HT-29 (cell line): ENCODE data around the gene PPP1R1B. TPM values are rescaled to one million over a fixed set of nuclear protein-coding genes. Genes with fewer than 3 reads are reported as not detected.

Experiments
- DNase-seq: peaks from one replicate; pipeline ENCODE4 v3.0.0-alpha.2; 2015; ENCODE audit warnings: low spot score
- total RNA-seq: library from RNA; depleted of rRNA; stranded (reverse); fragments of >200 nt; shearing (Covaris generic); gene quantifications from 2 replicates; pipeline ENCODE4 v1.2.3, GENCODE V29; 2014

Gene PPP1R1B
- total RNA-seq, 1 experiment from 2014 or later, result 16.0 TPM

DNA sequence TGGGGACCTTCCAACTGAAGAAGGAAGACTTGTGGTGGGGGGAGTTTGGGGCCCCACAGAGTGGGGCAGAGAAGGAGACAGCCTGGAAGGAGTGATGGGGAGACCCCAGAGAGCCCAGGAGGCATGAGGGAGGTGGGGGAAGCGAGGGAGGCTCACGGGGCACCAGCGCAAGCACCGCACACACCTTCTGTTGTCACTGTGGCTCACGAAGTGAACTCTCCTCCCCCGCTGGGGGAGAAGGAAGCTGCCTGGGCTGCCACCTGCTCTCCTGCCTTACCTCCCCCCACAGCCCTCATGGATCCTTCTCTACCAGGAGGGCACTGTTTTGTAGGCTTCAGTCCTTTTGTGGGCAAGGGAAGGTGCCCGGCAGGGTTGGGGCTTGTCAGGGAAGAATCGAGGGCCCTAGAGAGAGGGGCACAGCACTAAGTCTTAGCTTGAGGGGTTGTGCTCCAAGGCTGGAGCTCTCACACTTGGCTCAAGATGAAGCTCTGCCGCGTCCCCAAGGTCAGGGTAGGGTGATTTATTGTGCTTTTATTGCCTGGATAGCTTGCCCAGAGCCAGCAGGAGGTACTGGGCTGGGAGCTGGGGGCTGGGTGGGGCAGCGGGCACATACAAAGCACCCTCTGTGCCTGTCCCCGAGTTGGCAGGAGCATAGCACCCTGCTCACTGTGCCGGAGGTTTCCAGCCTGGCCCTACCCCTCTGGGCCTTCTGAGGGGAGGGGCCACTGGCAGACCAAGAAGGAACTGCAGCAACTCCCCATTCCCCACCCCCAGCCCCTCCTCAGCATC is 5.6 kb downstream of the PPP1R1B start:
- peak; percentile 78 for DNase-seq

DNA sequence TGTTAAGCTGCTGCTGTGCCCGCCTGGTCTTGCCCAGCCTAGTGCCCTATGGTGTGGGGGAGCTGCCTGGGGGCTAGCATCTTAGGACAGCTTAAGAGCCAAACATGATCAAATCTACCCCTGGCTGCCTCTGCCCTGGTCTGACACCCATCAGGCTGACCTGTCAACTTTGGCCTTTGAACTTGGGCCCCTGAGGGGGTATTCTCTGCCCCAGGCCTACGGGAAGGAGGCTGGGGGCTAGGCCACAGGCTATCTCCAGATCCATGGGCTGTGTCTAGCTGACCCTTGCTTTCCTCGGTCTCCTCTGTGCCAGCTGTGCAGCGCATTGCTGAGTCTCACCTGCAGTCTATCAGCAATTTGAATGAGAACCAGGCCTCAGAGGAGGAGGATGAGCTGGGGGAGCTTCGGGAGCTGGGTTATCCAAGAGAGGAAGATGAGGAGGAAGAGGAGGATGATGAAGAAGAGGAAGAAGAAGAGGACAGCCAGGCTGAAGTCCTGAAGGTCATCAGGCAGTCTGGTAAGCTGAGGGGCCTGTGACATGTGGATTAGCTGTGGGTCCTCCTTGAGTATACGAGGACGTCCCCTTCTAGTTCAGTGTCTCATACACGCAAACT is 6.9 kb downstream of the PPP1R1B start:
- no peak for DNase-seq

DNA sequence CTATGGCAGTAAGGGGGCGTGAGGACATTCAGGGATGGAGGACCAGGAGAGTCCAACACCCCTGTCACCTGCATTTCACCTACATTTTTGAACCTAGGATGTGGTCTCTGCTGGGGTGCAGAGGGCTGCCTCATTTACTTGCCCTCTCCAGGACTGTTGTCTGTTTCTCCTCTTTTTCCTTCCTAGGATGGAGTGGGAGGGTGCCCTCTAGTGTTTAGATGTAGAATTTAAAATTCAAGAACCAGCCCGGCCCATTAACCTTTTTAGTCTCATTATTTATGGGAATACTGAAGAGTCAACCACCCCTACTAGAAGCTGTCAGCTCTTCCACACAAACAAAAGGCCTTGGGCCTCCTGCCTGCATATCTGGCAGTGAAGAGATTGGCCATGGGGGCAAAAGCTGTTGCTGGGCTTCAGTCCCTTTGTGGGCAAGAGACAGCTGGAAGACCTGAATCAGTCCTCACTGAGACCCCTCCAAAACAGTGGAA is 7.7 kb downstream of the PPP1R1B start:
- peak; percentile 76 for DNase-seq

DNA sequence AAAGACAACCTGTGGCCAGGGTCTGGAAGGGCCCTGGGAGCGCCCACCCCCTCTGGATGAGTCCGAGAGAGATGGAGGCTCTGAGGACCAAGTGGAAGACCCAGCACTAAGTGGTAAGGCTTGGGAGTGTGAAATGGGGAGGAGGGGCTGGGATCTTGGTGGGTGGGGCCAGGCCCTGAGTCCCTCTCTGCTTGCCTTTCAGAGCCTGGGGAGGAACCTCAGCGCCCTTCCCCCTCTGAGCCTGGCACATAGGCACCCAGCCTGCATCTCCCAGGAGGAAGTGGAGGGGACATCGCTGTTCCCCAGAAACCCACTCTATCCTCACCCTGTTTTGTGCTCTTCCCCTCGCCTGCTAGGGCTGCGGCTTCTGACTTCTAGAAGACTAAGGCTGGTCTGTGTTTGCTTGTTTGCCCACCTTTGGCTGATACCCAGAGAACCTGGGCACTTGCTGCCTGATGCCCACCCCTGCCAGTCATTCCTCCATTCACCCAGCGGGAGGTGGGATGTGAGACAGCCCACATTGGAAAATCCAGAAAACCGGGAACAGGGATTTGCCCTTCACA is 8.9 kb downstream of the PPP1R1B start:
- no peak for DNase-seq

DNA sequence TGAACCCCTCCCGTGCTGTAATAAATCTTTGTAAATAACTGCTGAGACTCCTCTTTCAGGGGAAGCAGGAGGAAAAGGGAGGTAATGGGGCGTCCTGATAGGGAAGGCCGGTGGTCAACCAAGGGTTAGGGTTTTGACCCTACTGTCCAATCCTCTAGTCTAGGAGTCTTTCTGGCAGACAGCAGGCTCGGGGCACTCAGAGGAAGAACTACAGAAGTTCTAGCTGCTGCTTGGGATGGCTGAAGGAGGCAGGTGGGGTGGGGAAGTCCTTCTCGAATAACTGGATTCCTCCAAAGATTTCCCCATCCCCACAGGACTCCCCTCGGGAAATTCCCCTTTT is 9.8 kb downstream of the PPP1R1B start:
- DNase-seq, result no peak

DNA sequence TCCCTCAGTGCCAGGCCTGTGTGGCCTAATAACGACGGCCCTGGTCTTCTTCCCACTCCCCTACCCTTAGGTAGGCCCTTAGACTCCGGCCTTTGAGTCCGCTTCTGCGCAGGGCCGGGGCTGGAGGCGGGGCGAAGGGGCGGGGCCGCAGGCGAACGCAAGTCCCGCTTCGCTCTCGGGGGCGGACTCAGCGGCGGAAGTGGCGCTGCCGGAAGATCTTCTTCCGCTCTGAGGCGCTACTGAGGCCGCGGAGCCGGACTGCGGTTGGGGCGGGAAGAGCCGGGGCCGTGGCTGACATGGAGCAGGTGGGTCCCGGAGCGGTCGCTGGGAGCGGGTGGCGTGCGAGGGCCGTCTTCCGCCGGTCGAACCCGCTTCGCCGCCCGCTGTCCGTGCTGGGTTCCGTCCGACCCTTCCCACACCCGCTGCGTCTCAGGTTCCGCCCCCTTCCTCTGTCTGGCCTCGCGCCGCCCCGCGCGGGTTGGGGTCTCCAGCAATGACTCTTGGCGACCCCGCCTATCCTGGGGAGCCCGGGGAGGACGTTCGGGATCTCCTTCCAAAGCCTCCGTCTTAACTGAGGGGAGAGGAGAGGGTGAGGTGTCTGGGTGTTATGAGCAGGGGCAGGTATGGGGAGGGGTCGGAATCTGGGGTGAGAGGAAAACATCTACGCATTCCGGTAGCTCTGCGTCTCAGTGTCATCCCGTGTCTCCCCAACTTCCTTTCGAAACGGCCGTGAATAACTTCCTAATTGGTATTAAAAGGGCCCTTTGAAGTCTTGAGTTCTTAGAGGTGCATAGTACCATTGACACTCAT is 10.4 kb downstream of the PPP1R1B start, which contains the start of gene STARD3:
Gene STARD3, plus strand, starts transcription at position 218 of the 810 bp plus-strand sequence. CDS start 16,388 bp downstream, outside the sequence.
- DNase-seq, result peak; percentile 82

DNA sequence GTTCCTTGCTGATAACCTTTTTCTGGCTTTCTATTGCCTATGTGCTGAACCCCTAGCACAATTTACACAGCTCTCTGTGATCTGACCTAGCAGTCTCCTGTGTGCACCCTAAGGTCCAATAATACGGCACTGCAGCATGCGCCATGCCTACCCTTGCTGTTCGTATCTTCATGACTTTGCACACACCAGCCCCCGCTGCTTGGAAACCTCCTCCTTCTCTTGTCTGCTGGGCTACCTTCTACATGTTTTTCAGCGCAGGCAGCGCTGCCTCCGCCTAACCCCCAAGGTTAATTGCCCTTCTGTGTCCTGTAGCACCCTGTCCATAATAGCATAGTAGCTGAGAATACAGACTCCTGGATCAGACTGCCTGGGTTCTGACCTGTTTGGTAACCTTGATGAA is 11.6 kb downstream of the PPP1R1B start:
- no peak for DNase-seq

DNA sequence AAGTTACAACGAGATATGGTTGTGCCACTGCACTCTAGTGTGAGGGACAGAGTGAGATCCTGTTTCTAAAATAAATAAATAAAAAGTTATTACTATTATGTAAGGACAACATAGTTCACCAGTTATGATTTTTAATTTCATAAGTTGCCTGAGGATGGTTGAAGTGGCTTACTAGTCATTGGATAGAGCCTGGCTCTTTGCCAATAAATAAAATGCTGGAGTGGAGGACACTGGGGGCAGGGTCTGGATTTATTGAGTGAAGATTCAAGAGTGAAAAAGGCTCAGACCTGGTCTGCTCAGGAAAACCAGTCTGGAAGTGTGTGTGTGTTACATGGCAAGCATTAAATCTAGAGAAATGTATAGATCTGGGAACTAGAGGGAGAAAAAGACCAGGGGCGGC is 12.3 kb downstream of the PPP1R1B start:
- DNase-seq, result no peak

DNA sequence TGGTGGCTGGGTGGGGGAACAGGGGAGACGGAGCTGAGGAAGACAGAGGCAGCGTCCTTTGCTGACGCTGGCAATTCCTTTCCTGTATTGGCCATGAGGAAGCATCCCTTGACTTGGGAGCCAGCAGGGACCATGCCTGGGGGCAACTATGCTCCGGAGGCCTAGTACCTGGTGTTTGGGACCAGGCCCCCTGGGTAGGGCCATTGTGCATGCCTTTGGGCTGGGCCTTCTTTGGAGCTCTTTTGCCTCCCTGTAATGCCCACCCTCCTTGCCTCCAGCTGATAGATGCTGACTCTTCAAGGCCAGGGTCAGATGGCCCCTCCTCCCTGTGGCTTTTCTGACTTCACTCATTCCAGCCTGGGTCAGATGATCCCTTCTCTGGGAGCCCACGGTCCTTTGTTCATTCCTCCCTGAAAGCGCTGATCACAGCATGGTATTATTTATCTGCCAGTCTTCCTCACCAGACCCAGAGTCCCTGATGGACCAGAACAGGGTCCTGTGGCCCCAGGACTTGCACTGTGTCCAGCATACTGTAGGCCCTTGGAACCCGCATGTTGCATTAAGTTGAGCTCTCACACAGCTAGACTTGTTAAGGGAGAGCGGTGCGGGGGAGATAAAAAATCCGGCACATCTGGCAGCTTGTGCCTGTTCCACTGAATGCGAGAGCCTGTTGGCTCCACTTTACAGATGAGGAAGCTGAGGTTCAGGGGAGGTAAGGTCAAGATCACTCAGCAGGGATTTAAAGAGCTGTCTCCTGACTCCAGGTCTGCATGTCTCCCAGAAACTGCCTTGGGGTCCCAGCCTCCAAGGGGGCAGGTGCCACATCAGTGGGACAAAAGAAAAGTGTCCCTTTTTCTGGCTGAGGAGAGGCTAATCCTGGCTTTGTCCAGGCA is 13.1 kb downstream of the PPP1R1B start:
- DNase-seq, result no peak

DNA sequence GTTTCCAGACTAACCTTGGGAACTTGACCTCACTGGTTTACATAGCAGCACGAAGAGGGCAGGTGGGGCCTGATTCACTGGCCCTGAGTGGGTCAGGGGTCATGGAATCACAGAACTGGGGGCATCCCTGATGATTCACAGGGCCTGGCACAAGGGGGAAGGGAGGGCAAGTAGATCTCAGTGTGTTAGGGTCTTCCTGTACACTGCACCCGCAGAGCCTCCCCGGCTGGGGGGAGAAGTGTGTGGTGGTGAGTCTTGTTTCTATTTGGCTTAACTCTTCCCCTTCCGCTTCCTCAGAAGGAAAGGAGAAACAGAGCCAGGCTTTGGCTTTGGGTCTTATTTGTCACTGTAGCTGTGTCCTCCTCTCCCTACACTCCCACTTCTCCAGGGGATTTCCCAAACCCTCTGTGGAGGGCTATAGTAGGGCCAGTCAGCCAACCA is 13.9 kb downstream of the PPP1R1B start:
- DNase-seq, result no peak

DNA sequence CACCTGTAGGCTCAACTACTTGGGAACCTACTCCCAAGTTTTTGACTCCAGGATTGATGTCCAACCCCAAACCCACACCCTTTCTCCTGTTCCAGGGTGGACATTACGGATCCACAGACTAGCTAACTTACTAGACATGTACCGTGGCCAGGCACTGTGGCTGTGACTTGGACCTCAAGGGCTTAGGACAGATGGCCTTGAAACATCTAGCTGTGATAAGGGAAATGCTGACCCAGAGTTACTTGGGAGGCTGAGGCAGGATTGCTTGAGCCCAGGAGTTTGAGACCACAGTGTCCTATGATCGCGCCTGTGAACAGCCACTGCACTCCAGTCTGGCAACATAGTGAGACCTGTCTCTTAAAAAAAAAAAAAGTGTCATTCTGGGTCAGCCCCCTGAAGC is 14.3 kb downstream of the PPP1R1B start:
- no peak for DNase-seq

DNA sequence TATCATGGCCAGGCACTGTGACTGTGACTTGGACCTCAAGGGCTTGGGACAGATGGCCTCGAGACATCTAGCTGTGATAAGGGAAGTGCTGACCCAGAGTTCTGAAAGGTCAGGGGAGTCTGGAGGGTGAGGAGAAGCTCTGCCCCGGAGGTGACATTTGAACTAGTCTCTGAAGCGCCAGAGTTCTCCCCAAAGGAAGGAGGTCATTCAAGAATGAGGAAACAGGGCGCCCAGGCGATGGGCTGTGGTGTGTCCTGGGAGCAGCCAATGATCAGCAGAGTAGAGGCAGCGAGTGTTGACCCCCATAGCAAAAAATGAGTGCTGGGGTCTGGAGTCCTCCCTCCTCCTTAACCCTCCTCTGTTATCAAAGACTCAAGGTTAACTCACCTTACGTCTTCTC is 15.1 kb downstream of the PPP1R1B start:
- no peak for DNase-seq

DNA sequence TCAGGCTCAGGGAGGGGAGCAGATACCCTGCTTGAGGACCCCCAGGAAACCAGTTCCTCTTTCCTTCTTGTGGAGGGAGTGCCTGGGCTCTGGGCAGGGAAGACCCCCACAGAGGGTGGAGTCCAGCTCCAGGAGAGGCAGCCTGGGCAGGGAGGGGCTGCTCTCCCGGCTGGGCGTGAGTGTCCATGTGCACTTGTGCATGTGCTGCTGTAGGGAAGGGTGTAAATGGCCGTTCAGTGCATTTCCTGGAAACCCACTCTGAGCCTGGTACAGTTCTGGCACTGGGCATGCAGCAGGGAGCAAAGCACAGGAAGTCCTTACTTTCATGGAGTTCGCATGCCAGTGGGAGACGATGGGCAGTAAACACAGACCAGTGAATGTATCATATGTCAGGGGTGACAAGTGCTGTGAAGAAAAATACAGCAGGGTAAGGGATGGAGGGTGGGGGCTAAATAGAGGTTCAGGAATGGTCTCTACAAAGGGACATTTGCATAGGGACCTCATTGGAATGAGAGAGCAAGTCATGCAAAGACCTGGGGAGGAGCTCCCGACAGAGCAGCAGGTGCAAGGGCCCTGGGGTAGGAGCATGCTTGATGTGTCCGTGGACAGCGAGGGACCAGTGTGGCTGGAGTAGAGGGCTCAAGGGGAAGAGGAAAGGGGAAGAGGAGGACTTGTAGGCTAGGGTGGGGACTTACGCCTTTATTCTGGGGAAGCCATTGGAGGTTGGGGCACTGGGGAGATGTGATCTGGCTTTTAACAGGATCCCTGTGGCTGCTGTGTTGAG is 15.7 kb downstream of the PPP1R1B start:
- DNase-seq, result no peak

DNA sequence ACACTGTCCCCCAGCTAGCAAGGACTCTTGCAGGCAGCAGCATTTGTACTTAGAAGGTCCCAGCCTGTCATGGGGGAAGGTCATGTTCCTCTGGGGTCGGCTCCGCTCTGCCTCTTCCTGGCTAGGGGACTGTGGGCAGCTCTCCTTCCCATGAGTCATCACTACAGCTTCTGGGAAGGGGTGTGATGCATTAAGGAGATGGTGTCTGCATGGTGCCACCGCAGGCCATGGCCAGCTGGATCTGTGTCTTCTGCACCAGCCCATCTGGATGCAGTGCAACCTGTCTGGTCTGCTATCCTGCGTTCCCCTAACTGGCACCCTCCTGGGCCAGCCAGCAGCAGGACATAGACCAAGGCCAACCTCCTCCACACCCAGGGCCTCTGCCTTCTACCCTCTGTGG is 16.5 kb downstream of the PPP1R1B start:
- no peak for DNase-seq

DNA sequence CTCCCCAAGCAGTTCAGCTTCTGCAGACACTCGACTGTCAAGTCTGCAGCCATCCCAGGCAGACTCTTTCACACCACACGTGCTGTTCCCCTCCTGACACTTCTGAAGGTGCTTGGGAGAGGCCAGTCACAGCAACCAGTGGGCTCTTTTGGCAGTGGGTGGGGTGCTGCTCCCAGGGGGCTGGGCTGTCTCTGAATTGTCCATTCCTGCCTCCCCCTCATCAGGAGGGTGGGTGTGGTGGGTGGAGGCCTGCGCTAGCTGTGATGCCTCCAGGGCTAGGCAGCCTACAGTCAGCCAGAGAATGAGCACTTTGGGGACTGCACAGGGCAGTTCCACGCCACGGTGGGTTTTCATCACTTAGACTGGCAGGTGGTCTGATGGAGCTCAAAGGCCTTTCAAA is 20.5 kb downstream of the PPP1R1B start:
- no peak for DNase-seq

DNA sequence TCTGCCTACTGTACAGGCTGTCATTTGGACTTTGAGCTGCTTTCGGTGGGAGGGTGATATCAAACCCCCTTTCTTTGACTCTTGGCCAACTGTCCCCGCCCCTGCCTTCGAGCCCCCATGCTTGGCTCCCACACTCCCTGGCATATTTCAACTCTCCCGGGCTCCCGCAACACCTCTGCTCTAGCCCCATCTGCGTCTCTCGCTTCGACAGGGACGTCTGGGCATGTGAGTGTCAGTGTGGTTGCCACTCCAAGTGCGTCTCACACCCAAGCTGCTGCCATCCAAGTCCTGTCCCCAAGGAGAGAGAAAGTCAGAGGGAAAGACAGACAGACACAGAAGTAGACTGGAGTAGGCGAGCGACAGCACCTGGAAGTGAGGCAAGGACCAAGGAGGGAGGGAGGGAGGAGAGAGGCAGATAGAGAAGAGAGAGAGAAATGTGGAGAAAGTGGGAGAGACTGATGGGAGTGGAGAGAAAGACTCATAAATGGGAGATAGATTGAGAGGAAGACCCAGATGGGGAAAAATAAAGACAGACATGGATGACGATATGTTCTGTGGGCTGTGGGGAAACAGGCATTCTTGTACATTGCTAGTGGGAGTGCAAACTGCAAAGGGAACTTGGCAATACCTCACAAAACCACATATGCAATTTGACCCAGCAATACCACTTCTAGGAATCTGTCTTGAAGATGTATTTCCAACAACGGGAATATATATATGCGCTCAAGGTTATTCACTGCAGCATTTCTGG is 22.0 kb downstream of the PPP1R1B start:
- DNase-seq, result no peak

DNA sequence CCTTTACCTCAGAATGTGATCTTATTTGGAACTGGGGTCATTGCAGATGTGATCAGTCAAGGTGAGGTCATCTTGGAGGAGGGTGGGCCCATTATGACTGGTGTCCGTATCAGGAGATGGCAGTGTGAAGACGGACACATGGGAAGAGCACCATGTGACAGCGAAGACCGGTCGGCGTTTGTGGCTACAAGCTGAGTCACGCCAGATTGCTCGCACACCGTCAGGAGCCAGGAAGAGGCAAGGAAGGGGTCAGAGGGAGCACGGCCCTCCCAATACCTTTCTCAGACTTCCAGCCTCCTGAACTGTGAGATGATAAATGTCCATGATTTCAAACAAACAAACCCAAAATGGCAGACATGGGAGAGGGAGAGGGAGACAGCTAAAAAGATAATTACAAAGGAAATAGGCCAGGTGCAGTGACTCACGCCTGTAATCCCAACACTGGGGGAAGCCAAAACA is 23.4 kb downstream of the PPP1R1B start:
- DNase-seq, result no peak

DNA sequence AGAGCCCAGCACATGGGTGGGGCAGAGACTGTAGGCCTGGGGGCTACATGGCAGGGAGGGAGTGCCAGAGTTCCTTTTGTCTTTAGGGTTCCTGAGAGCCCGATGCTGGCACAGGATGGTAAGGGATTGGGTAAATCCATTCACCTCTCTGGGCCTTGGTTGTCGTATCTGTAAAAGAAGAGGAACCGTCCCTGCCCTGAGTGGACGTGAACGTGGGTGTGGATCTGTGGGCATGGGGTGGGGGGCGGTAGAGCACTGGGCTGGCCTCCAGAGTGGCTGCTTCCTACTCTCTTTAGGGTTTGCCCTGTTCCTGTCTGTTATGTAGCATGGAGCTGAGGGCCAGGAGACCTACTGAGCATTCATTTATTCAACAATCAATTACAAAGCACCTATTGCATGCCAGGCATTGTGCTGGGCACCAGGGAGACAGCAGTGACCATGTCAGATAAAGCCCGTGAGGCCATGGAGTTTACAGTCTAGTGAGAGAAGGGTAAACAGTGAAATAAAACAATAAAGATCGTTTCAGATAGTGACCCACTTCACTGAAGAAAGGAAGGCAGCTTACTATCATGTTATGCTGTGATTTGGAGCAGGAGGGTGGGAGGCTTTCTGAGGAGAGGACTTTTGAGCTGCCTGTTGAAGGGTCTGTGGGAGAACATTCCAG is 25.3 kb downstream of the PPP1R1B start:
- DNase-seq, result no peak
